Measurements from ENCODE around the gene PDZD4. TPM values are rescaled to one million over a fixed set of nuclear protein-coding genes. Genes with fewer than 3 reads are reported as not detected.
A peak's percentile ranks its signal among the peaks of the same experiment; 100 is the strongest.

PDZD4 gene
- total and polyA plus RNA-seq, 2 donors from 2014 or later: 4.7 to 7.0 TPM

GRCh38 chrX:153776611-153777045 lies 53.7 kb downstream of the PDZD4 start:
- H3K27ac ChIP-seq (ENCODE audit: low read depth in 2 of 2, low read length in 2 of 2): no peak overlapping the region
- H3K9me3 ChIP-seq (ENCODE audit: control insufficient read depth in 2 of 3, insufficient read depth in 1 of 3, low read length in 3 of 3): no peaks in the 10 kb centered on the region
- no peak overlapping the region for H3K4me3 ChIP-seq (ENCODE audit: low read length in 3 of 3)
- DNase-seq (peak in 1 of 5 donors; percentile 49), FAIRE-seq (no peak)
- H3K36me3 ChIP-seq (ENCODE audit: control insufficient read depth in 2 of 3, insufficient read depth in 3 of 3, low read length in 3 of 3): no peaks in the 10 kb centered on the region
- intact Hi-C loops (cut with DNase I): no loop called here
- H3K9ac ChIP-seq (ENCODE audit: low read length in 3 of 3): no peak overlapping the region
- no peaks in the 10 kb centered on the region for H3K27me3 ChIP-seq (ENCODE audit: control insufficient read depth, insufficient read depth, low read length)
- no peaks in the 10 kb centered on the region for H3K4me1 ChIP-seq (ENCODE audit: control insufficient read depth in 2 of 3, insufficient read depth in 2 of 3, low read depth in 1 of 3, low read length in 3 of 3)
- TF ChIP-seq CTCF (IDR thresholded peaks at IDR 0.05; ENCODE audit: borderline replicate concordance, extremely low read depth, insufficient read depth): no peak

- peak in 2 of 5 donors; percentile 32 to 41 for DNase-seq
- H3K9ac ChIP-seq (ENCODE audit: low read length in 3 of 3): no peak overlapping the region
- no peak for TF ChIP-seq CTCF (IDR thresholded peaks at IDR 0.05; ENCODE audit: borderline replicate concordance, extremely low read depth, insufficient read depth)
- H3K9me3 ChIP-seq (ENCODE audit: control insufficient read depth in 2 of 3, insufficient read depth in 1 of 3, low read length in 3 of 3): no peaks in the 10 kb centered on the region
- H3K36me3 ChIP-seq (ENCODE audit: control insufficient read depth in 2 of 3, insufficient read depth in 3 of 3, low read length in 3 of 3): no peaks in the 10 kb centered on the region
- H3K4me1 ChIP-seq (ENCODE audit: control insufficient read depth in 2 of 3, insufficient read depth in 2 of 3, low read depth in 1 of 3, low read length in 3 of 3): no peaks in the 10 kb centered on the region
- no peak overlapping the region for H3K27ac ChIP-seq (ENCODE audit: low read depth in 2 of 2, low read length in 2 of 2)
- no peak overlapping the region for H3K4me3 ChIP-seq (ENCODE audit: low read length in 3 of 3)
- H3K27me3 ChIP-seq (ENCODE audit: control insufficient read depth, insufficient read depth, low read length): no peaks in the 10 kb centered on the region
- no peak for FAIRE-seq
- intact Hi-C loops (cut with DNase I): no loop called here
Observed at GRCh38 chrX:153776120-153776599, 54.2 kb downstream of the PDZD4 start.

GRCh38 chrX:153775293-153776119 lies 54.8 kb downstream of the PDZD4 start:
- DNase-seq (peak in 2 of 5 donors; percentile 14 to 68), FAIRE-seq (no peak)
- no peak overlapping the region for H3K27ac ChIP-seq (ENCODE audit: low read depth in 2 of 2, low read length in 2 of 2)
- no peak overlapping the region for H3K4me3 ChIP-seq (ENCODE audit: low read length in 3 of 3)
- H3K9me3 ChIP-seq (ENCODE audit: control insufficient read depth in 2 of 3, insufficient read depth in 1 of 3, low read length in 3 of 3): no peaks in the 10 kb centered on the region
- H3K9ac ChIP-seq (ENCODE audit: low read length in 3 of 3): no peak overlapping the region
- H3K4me1 ChIP-seq (ENCODE audit: control insufficient read depth in 2 of 3, insufficient read depth in 2 of 3, low read depth in 1 of 3, low read length in 3 of 3): no peaks in the 10 kb centered on the region
- no peaks in the 10 kb centered on the region for H3K27me3 ChIP-seq (ENCODE audit: control insufficient read depth, insufficient read depth, low read length)
- intact Hi-C loops (cut with DNase I): no loop called here
- no peak for TF ChIP-seq CTCF (IDR thresholded peaks at IDR 0.05; ENCODE audit: borderline replicate concordance, extremely low read depth, insufficient read depth)
- H3K36me3 ChIP-seq (ENCODE audit: control insufficient read depth in 2 of 3, insufficient read depth in 3 of 3, low read length in 3 of 3): no peaks in the 10 kb centered on the region
